Stimulated activated CD8-positive, alpha-beta memory T cell treated with anti-CD3 and anti-CD28 coated beads, Interleukin-4, amount 100 ng/mL, for 4 hours (primary cell): ENCODE results near the gene UBA52.

Source experiments
- DNase-seq, 2 donors: peaks; one replicate each; pipeline ENCODE4 v3.0.0-alpha.2; 2020; ENCODE audit warnings: low read depth in 2 of 2, low spot score in 1 of 2

Gene UBA52

DNA sequence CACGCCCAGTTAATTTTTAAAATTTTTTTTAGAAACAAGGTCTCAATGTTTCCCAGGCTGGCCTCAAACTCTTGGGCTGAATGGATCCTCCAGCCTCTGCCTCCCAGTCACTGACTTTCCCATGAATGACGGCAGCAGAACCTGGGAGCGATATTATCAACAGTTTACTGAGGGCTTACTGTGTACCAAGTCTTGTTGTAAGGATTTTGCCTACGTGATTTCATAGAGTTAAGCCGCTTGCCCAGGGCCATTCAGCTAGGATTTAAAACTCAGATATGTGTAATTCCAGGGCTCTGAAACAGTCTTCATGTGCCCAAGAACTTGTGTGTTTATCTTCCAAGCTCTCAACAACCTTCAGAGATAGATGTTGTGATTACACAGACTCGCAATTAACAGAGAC lies 20.0 kb upstream of the UBA52 start:
- no peak for DNase-seq

DNA sequence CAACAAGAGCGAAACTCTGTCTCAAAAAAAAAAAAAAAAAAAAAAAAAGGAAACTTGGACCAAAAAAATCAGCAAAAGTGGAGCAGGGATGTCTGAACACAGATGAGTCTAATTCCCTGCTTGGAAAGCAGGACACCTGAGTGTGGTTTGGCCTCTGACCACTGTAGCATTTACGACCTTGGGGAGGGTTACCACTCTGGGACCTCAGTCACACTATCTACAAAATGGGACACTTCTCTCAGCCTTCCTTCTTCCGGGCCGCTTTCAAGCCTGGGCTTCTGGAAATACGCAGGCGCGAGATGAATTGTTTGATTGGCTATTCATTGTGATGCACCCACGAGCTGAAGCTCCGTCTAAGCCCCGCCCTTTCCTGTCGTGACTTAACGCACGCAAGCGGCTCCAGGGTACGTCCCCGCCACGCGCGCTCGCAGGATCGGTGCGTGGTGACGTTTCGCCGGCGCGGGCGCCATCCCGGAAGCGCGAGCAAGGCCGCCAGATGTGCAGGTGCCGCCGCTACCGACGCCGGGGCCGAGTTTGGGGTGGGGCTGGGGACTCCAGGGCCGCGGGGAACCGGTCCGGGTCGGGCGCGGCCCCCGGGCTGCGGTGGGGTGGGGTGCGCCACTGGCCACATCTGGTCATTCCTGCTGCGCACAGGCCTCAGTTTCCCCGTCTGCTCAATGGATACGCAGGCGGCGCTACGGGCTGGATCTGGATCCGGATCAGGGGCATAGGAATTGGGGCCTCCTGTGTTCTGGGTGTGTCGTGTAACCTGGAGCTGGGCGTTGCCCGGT lies 14.1 kb upstream of the UBA52 start, which contains the start of gene KXD1:
TSS of gene KXD1 (plus strand) at position 460 of the 791 bp plus-strand sequence. CDS start 4,187 bp downstream, outside the sequence.
- peak; percentile 95 to 98 for DNase-seq

DNA sequence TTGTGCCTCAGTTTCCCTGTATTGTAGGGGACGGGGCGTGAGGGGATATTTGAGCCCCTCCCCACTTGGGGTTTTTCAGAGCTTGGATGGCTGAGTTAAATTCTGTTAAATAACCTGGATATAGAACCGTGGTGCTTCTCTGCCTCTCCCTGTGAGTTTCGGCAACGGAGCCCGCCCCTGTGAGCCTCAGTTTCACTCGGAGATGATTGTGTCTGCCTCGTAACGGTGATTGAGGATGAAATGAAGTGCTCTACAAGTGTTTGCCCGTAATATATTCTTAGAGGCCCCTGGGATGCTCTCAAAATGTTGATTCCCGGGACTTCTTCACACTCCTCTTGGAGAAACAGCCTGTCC lies 13.5 kb upstream of the UBA52 start:
- no peak for DNase-seq

DNA sequence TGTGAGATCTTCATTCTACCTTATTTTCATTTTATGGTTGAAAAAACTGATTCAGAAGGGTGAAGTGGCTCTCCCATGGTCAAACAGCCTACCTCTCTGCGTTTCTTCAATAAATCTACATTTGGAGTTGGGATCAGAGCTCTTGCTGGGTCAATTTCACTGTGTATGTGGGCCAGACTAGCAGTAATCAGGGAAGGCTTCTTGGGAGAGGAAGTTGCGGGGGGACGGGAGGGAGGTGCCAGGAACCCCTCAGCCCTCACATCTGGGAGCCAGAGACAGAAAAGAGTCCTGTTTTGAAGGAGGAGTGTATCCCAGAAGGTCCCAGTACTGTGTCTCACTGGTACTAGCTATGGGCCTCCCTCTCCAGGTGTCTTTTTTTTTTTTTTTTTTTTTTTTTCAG lies 13.1 kb upstream of the UBA52 start:
- no peak for DNase-seq

DNA sequence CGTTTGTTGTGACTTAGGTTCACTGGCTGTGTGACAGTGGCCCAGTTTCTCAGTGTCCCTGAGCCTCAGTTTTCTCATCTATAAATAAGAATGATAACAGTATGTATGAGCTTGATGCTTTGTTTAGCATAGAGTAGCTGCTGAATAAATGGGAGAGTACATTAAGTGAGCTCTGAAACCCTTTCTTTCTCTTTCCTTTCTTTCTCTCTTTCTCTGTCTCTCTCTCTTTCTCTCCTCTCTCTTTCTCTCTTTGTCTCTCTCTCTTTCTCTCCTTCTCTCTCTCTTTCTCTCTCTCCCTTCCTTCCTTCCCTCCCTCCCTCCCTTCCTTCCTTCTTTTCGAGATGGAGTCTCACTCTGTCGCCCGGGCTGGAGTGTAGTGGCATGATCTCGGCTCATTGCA lies 12.0 kb upstream of the UBA52 start:
- no peak for DNase-seq

DNA sequence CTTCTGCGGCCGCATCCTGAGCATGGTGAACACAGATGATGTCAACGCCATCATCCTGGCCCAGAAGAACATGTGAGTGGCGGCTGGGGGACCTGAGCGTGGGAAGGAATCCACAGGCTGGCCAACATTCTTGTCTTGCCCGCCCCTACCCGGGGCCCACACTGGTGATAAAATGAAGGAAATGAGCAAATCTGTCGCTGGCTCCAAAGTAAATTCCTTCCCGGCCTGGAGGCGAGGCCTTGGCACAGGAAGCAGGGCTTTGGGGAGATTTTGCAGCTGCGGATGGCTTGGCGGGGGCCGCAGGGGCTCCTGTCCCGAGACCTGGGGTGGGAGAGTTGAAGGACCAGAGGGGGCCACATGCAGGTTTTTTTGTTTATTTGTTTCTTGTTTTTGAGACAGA lies 9.6 kb upstream of the UBA52 start:
- no peak for DNase-seq

DNA sequence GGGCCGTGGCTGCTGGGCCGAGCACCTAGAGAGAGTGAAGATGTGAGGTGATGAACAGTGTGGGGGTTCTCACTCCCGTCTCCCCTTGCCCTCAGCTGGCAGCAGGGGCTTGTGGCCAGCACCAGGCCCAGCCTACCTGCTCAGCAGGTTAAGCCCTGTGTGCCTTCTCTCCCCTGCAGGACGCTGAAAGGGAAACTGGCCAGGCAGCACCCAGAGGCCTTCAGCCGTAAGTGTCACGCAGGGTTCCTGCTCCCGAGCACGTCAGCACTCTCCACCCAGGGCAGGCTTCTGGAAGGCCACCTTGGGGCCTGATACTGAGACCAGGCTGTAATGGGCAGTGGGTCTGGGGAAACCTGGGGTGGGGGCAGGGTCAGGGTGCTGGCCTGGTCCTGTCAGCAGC lies 4.7 kb upstream of the UBA52 start:
- no peak for DNase-seq

DNA sequence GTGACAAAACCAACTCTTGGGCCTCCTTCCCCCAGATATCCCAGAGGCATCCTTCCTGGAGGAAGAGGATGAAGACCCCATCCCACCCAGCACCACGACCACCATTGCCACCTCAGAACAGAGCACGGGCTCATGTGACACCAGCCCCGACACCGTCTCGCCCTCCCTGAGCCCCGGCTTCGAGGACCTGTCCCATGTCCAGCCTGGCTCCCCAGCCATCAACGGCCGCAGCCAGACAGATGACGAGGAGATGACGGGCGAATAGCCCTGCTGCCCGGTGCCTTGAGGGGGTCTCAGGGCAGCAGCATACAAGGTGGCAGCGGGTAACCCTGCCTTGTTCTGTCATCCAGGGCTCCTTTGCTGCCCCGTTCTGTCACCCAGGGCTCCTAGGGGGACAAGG lies 3.3 kb upstream of the UBA52 start:
- no peak for DNase-seq

DNA sequence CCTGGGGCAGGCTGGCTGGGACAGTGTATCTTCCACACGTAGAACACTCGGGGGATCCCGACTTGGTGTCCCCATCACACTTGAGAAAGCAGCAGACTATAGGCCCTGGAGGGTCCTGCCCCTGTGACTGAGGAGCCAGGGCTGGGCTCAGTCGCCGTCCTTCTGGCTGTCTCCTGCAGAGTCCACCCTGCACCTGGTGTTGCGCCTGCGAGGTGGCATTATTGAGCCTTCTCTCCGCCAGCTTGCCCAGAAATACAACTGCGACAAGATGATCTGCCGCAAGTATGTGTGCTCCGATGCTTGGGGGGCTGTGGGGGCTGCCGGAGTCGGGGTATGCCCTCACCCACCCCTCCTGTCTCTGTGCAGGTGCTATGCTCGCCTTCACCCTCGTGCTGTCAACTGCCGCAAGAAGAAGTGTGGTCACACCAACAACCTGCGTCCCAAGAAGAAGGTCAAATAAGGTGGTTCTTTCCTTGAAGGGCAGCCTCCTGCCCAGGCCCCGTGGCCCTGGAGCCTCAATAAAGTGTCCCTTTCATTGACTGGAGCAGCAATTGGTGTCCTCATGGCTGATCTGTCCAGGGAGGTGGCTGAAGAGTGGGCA lies 3.1 kb downstream of the UBA52 start:
- DNase-seq, result no peak

DNA sequence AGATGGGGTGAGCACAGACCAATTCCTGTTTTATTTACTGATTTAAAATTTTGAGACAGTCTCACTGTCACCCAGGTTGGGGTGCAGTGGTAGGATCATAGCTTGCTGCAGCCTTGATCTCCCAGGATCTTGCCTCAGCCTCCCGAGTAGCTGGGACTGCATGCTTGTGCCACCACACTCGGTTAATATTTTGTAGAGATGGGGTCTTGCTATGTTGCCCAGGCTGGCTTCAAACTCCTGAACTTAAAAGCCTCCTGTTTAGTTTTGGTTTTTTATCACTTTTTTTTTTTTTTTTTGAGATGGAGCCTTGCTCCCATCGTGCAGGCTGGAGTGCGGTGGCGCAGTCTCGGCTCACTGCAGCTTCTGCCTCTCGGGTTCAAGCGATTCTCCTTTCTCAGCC lies 4.7 kb downstream of the UBA52 start:
- no peak for DNase-seq

DNA sequence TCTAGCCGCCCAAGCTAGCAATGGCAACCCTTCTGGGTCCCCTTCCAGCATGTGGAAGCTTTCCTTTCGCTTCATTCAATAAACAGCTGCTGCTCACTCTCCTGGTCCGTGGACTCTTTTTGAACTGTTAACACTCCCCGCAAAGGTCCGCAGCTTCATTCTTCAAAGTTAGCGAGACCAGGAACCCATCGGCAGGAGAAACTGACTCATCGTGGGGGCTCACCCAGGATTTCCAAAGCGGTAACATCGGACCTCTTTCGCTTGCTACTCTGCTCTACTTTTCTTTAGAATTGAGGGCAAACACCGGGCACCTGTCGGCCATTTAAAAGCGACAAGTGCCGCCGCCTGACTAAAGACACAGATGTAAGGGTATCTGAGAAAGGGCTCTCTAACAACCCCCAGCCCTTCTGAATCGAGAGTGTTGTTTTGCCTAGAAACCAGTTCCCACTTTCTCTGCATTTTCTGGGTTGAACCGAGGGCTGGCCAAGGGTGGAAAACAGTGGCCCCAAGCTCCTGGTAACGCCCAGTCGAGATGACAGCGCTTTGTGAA lies 5.8 kb downstream of the UBA52 start:
- DNase-seq, result no peak

DNA sequence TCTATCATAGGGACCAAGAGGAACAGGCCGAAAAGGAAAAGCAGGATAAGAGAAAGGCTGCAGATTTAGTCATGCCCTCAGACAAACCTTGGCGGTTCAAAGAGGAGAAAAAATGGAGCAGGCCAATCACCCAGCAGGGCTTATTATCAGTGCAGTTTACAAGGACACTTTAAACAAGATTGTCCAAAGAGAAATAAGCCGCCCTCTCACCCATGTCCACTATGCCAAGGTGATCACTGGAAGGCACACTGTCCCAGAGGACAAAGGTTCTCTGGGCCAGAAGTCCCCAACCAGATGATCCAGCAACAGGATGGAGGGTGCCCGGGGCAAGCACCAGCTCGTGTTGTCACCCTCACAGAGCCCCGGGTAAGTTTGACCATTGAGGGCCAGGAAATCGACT lies 8.7 kb downstream of the UBA52 start:
- DNase-seq, result no peak

DNA sequence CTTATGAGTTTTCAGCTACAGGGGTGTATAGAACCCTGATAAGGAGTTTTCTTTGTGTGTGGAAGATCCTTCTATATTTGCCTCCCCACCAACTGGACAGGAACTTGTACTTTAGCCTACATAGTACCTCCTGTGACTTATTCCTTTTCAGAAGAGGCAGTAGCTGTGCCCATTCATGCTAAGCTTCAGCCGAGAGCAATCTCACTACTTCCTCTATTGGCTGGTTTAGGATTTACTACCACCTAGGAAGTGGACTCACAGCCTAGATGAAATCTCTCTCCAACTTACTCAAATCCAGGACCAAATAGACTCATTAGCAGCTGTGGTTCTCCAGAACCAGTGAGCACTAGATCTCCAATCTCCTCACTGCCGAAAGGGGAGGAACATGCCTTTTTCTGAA lies 14.6 kb downstream of the UBA52 start:
- no peak for DNase-seq

DNA sequence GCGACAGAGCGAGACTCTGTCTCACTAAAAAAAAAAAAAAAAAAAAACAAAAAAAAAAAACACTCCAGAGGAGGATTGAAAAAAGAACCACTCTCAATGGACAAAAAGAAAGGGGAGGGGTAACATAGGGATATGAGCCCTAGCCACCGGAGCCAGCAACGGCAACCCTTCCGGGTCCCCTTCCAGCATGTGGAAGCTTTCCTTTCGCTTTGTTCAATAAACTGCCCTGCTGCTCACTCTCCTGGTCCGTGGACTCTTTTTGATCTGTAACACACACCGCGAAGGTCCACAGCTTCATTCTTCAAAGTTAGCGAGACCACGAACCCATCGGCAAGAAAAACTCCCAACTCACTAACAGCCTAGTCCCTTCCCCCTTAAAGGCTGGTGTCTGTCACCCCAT lies 15.9 kb downstream of the UBA52 start:
- no peak for DNase-seq

DNA sequence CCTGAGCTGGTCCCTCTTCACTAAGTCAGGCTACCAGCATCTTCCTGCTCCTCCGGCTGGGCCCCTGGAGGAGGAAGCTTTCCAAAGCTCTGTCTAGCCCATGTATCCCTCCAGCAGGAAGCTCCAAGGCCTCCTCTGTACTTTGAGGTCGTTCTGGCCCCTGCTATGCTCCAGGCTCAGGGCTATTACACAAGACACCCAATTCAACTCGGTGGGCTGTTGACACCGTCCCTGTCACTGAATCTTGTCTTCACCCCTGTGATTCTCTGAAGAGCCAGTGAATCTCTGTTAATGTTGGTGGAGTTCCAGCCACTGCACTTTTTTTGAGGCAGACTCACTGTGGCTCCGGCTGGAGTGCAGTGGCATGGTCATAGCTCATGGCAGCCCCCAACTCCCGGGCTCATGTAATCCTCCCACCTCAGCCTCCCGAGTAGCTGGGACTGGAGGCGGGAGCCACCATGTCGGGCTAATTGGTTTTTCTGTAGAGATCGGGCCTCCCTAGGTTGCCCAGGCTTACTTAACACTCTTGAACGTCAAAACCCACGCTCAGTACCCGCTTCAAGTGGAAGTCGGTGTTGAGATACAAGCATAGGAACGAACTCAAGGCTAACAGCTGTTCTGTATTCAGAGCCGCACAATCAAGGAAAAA lies 16.4 kb downstream of the UBA52 start:
- no peak for DNase-seq

DNA sequence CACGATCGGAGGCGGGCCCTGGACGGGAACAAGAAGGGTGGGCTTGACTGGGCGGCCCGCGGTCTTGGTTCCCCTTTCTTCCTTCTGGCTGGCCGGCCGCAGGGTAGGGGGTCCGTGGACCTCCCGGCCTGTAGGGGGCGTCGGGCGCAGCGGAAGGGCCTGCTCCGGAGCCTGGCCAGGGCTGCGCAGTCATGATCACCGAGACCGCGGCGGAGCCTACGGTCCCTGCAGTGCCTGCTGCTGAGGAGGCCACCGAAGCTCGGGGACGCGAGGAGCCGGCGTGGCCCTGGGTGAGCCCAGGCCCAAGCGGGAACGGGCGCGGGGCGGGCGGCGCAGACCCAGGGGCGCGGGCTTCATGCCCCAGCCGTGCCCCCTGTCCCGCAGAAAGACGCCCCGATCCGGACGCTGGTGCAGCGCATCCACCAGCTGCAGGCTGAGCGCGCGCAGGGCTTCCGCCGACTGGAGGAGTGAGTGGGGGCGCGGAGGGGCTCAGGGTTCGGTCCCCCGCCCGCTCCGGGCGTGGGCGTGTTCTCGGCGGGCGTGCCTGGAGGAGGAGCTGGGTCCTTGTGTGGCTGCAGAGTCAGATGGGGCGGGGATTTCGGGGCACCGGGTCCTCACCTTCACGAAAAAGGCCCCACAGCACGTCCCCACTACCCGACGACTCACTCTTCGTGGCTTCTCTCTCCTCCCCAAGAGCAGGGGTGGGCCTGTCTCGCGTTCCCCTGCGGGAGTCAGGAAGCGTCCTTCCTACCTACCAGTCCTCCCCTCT lies 17.1 kb downstream of the UBA52 start, which contains the start of gene REX1BD:
TSS of gene REX1BD (plus strand) at position 188 of the 769 bp plus-strand sequence. CDS start at position 192, 4 bp downstream.
- peak; percentile 76 to 85 for DNase-seq

DNA sequence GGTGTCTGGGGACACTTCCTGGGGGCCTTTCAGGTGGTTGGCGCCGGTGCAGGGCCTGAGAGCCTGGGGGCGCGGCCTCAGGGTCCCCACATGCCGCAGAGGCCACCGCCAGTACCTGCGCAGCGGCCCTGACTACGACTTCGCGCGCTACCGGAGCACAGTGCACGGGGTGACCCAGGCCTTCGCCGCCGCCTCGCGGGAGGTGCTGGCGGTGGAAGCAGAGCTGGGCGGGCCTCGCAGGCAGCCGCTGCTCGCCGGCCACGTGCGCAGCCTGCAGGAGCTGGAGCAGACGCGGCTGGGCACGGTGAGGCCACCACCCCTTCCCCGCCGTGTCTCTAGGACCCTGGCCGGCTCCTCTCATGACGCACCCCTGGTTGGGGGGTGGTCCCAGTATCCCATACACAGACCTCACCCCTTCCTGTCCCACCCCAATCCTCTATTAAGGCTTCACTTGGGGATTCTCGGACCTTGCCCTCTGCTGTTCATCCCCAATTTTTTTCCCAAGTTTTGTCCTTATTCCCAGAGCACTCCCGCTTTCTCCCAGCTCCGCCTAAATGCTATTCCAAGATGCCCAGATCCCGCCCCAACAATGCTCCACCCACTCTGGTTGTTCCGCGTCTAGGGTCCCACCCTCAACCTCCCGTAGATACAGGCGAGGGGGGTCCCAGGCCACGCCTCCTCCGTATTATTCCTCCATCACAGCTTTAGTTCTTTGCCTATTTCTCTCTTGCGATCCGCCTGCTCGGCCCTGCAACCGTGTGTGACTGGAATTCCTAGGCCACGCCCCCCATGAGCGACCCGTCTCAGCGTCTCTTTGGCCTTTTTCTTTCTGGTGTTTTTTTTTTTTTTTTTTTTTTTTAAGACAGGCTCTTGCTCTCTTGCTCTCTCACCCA lies 18.0 kb downstream of the UBA52 start:
- peak in 1 of 2 donors; percentile 41 for DNase-seq

DNA sequence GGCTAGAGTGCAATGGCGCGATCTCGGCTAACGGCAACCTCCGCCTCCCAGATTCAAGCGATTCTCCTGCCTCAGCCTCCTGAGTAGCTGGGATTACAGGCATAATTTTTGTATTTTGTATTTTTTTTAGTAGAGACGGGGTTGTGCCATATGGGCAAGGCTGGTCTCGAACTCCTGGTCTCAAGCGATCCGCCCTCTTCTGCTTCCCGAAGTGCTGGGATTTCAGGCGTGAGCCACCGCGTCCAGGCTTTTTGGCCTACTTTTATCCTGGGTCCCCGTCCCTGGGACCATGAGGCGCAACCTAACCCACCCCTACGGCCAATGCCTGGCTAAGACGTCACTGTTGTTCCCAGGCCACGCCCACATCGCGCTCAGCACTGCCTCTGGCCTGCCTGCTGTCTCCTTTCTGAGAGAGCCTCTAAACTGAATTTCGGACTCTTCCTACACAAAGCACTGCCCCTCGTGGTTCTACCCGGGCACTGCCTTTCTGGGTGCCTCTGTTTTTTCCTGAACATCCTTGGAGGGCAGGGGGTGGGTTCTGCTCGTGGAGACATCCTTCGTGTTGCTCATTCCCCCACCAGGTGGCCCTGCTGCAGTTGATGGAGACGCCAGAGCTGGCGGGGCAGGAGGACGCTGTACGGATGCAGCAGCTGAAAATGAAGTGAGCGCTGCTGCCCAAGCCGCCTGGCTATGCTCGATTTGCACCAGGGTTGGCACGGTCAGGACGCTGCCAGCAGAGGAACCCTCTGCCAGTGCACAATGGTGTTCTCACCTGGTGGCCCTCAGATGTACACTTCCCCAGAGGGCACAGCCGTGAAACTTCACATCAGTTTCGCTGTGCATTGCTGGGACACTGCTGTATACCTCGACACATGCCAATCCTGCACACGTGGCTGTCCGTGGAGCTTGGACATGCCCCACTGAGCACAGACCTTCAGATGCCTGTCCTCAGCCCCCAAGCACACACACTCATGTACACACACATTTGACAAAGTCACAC lies 18.9 kb downstream of the UBA52 start:
- DNase-seq, result no peak
